DMS79 treated with DMSO at 0.1 percent for 48 hours (cell line): ENCODE results near the gene INSR.
"Not testable (repeated sequence)": the region's sequence is repeated elsewhere in the genome, so short reads cannot be mapped to it uniquely, and the experiment has no call there.

Source experiments
- DNase-seq: peaks from one replicate; lab custom pipeline; 2025; lab: John Stamatoyannopoulos, UW

INSR gene

GRCh38 chr19:7098701-7099596 is 195.3 kb downstream of the INSR start:
- peak; percentile 98 for DNase-seq

- DNase-seq = no peak
Observed at GRCh38 chr19:7098096-7098495, 196.1 kb downstream of the INSR start.

GRCh38 chr19:7088999-7089398 is 205.2 kb downstream of the INSR start:
- no peak for DNase-seq

- no peak for DNase-seq
Observed at GRCh38 chr19:7083076-7083956, 210.9 kb downstream of the INSR start.

- no peak for DNase-seq
Observed at GRCh38 chr19:7078008-7078407, 216.2 kb downstream of the INSR start.

- no peak for DNase-seq
Observed at GRCh38 chr19:7076151-7076550, 218.1 kb downstream of the INSR start.

- DNase-seq = no peak
Observed at GRCh38 chr19:7074705-7075282, 219.4 kb downstream of the INSR start.

- DNase-seq = no peak
Observed at GRCh38 chr19:7072541-7072940, 221.7 kb downstream of the INSR start.

GRCh38 chr19:7069904-7070226 is 224.3 kb downstream of the INSR start:
- no peak for DNase-seq

GRCh38 chr19:7069042-7069903 is 224.9 kb downstream of the INSR start, which contains the start of gene ZNF557:
Gene ZNF557 (plus strand): TSS chr19:7069703. CDS start chr19:7075075, 5,372 bp downstream.
- peak; percentile 91 for DNase-seq

GRCh38 chr19:7068599-7068998 is 225.6 kb downstream of the INSR start:
- DNase-seq = no peak

GRCh38 chr19:7067716-7068115 is 226.5 kb downstream of the INSR start:
- DNase-seq = no peak

GRCh38 chr19:7067122-7067521 is 227.1 kb downstream of the INSR start:
- not testable (repeated sequence) for DNase-seq

- no peak for DNase-seq
Observed at GRCh38 chr19:7063764-7064418, 230.3 kb downstream of the INSR start.

GRCh38 chr19:7063339-7063738 is 230.9 kb downstream of the INSR start:
- DNase-seq = no peak
